Hepatocyte (in vitro differentiated cells): ENCODE measurements around the gene UBA5.

Source experiments
- EZH2phosphoT487 ChIP-seq: fragments of 200-600 bp; sonication (generic); IDR thresholded peaks from one replicate; pipeline ENCODE4 v1.6.1; 2018; ENCODE audit warnings: antibody characterized with exemption, mild to moderate bottlenecking, low read depth, moderate library complexity; ENCODE audit not compliant: unreplicated experiment, severe bottlenecking
- TF ChIP-seq, protein P1 (sequence below): fragments of 200-600 bp; sonication (generic); IDR thresholded peaks from 2 replicates; pipeline ENCODE4 v1.5.1; 2016; ENCODE audit warnings: antibody characterized with exemption, mild to moderate bottlenecking; ENCODE audit not compliant: poor library complexity

DNA sequence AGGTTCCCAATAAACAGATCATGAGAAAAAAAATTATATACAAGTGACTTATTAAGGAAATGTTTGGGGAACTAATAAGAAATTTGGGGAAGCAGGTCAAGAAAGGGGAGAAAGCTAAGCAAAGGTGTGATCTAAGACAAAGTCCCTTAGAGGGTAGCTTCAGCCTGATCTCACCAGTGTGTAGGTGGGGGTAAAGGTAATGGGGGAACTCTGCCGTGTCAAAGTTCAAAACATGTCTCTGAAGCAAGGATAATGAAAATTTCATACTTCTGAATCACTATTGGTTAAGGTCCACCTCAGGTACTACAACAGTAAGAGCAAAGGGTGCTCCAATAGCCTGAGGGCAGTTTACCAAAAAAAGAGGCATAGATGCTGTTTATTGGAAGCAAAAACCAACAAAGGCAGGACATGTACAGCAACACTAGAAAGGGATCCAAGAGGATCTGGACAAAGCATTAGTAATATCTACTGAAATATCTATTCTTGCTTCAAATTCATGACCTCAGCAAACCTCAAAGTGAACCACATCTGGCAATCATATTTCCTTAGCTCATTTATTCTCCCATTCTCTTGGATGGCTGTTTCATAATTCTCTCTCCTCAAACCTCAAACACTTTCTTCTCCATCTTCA, 7.4 kb upstream of the UBA5 start:
- TF ChIP-seq EZH2phosphoT487: no peak
- TF ChIP-seq, protein P1, sequence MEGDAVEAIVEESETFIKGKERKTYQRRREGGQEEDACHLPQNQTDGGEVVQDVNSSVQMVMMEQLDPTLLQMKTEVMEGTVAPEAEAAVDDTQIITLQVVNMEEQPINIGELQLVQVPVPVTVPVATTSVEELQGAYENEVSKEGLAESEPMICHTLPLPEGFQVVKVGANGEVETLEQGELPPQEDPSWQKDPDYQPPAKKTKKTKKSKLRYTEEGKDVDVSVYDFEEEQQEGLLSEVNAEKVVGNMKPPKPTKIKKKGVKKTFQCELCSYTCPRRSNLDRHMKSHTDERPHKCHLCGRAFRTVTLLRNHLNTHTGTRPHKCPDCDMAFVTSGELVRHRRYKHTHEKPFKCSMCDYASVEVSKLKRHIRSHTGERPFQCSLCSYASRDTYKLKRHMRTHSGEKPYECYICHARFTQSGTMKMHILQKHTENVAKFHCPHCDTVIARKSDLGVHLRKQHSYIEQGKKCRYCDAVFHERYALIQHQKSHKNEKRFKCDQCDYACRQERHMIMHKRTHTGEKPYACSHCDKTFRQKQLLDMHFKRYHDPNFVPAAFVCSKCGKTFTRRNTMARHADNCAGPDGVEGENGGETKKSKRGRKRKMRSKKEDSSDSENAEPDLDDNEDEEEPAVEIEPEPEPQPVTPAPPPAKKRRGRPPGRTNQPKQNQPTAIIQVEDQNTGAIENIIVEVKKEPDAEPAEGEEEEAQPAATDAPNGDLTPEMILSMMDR: no peak
